Measurements from ENCODE around the gene DEFB128.

Gene DEFB128

DNA sequence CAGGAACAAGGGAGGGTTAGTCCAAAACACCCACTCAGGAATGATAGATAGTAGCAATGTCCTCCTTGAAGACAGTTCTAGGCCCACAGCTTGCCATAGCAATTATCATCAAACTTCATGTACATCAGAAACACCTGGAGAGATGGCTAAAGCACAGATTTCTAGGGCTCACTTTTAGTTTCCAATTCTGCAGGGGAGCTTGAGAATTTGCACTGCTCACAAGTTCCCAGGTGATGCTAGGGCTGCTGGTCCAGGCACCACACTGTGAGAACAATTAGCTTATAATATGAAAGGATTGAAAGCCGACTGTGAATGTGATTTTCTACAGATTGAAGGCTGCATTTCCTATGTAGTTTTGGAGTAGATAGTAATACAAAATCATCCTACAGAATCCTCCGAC, 43.6 kb downstream of the DEFB128 start:
- DNase-seq, result no peak

DNA sequence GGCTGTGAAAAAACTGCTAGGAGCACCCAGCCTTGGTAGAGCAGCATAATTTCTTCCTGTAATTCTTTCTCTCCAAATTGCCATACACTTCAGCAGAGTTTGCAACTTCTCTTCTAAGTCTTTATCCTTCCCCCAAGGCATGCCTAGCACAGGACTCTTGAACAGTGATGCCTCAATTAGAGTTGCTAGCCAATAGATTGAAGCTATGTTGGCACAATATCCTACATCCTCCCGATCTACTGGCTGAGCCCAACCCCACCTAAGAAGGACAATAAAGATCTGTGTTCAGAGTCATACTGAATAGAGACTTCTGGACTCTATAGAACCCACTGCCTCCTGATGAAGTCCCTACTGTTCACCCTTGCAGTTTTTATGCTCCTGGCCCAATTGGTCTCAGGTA, 47.2 kb downstream of the DEFB128 start, which contains the start of gene DEFB126:
Gene DEFB126, plus strand, starts transcription at position 301 of the 400 bp plus-strand sequence. Its CDS starts 39 bp downstream, at position 340.
- no peak for DNase-seq

Measured in DMS79 treated with DMSO at 0.1 percent for 48 hours (cell line).